CD4-positive, alpha-beta T cell treated with Interleukin-4 for 4 hours (primary cell): ENCODE measurements around the gene ZNF480.
"Not testable (repeated sequence)": the region's sequence is repeated elsewhere in the genome, so short reads cannot be mapped to it uniquely, and the experiment has no call there.

Experiments
- DNase-seq: peaks from one replicate; pipeline ENCODE4 v3.0.0-alpha.2; 2020

ZNF480 gene

GRCh38 chr19:52296773-52297600 is at the start of gene ZNF480:
Gene ZNF480, plus strand, starts transcription at chr19:52297169. Its CDS starts 3,244 bp downstream, at chr19:52300413.
- DNase-seq = peak; percentile 78

GRCh38 chr19:52248241-52248640 is 48.7 kb upstream of the ZNF480 start:
- peak; percentile 62 for DNase-seq

GRCh38 chr19:52258426-52258825 is 38.5 kb upstream of the ZNF480 start:
- DNase-seq = no peak

- not testable (repeated sequence) for DNase-seq
Observed at GRCh38 chr19:52265556-52265955, 31.4 kb upstream of the ZNF480 start.

- peak; percentile 93 for DNase-seq
Observed at GRCh38 chr19:52269338-52270261, 27.4 kb upstream of the ZNF480 start, which contains the start of gene ZNF766. Gene ZNF766, plus strand, starts transcription at chr19:52269587. Its CDS starts 27 bp downstream, at chr19:52269614.

- peak; percentile 11 for DNase-seq
Observed at GRCh38 chr19:52270266-52270885, 26.6 kb upstream of the ZNF480 start.

- DNase-seq = no peak
Observed at GRCh38 chr19:52273301-52273700, 23.7 kb upstream of the ZNF480 start.

- no peak for DNase-seq
Observed at GRCh38 chr19:52274191-52274590, 22.8 kb upstream of the ZNF480 start.

- no peak for DNase-seq
Observed at GRCh38 chr19:52275988-52276387, 21.0 kb upstream of the ZNF480 start.

- no peak for DNase-seq
Observed at GRCh38 chr19:52277471-52277870, 19.5 kb upstream of the ZNF480 start.

- DNase-seq = no peak
Observed at GRCh38 chr19:52286256-52286655, 10.7 kb upstream of the ZNF480 start.

GRCh38 chr19:52291781-52292180 is 5.2 kb upstream of the ZNF480 start:
- no peak for DNase-seq

- DNase-seq = not testable (repeated sequence)
Observed at GRCh38 chr19:52292946-52293345, 4.0 kb upstream of the ZNF480 start.

GRCh38 chr19:52296400-52296772 is 583 bp upstream of the ZNF480 start:
- peak; percentile 10 for DNase-seq

GRCh38 chr19:52297601-52298364 is 814 bp downstream of the ZNF480 start:
- no peak for DNase-seq

GRCh38 chr19:52307275-52307674 is 10.3 kb downstream of the ZNF480 start:
- DNase-seq = no peak

GRCh38 chr19:52322429-52322828 is 25.5 kb downstream of the ZNF480 start:
- no peak for DNase-seq

GRCh38 chr19:52331757-52332156 is 34.8 kb downstream of the ZNF480 start:
- DNase-seq = no peak

- DNase-seq = no peak
Observed at GRCh38 chr19:52335768-52336116, 38.8 kb downstream of the ZNF480 start.

- DNase-seq = peak; percentile 79
Observed at GRCh38 chr19:52336117-52336790, 39.3 kb downstream of the ZNF480 start, which contains the start of gene ZNF610. Gene ZNF610, plus strand, starts transcription at chr19:52336243. Its CDS starts 12,930 bp downstream, at chr19:52349173.

GRCh38 chr19:52336791-52337381 is 39.9 kb downstream of the ZNF480 start:
- no peak for DNase-seq
